ENCODE data around the gene PARVA. TPM values are rescaled to one million over a fixed set of nuclear protein-coding genes. Genes with fewer than 3 reads are reported as not detected.

PARVA gene
- total RNA-seq, 1 experiment from 2014 or later: 29.1 TPM

- H3K4me3 ChIP-seq (ENCODE audit: low read depth in 2 of 2, low read length in 2 of 2): no peak overlapping the region
- H3K9me3 ChIP-seq (ENCODE audit: control insufficient read depth, insufficient read depth, low read depth, low read length): no peaks in the 10 kb centered on the region
- DNase-seq (ENCODE audit: low read depth, low spot score) (no peak), ATAC-seq (no peak)
- ChIA-PET POLR2A (no interaction called here), CTCF (no interaction called here)
- in situ Hi-C loops (cut with HindIII; ENCODE audit: low pct_unique_long_range_greater_than_20kb, low sequenced_read_pairs) (no loop called here), intact Hi-C loops (cut with micrococcal nuclease; ENCODE audit: unreplicated experiment) (no loop called here)
- TF ChIP-seq REST (IDR thresholded peaks at IDR 0.05; ENCODE audit: insufficient read depth in 1 of 2, low read depth in 2 of 2, low read length in 1 of 2): no peak
- no TSS peak for BruUV-seq (replicated peaks)
- no peaks in the 10 kb centered on the region for H3K4me1 ChIP-seq (ENCODE audit: control insufficient read depth, insufficient read depth, low read length)
- no peaks in the 10 kb centered on the region for H3K27me3 ChIP-seq (ENCODE audit: control insufficient read depth, insufficient read depth, low read length)
- no peaks in the 10 kb centered on the region for H3K36me3 ChIP-seq (ENCODE audit: control insufficient read depth, insufficient read depth, low read length)
- H3K27ac ChIP-seq (ENCODE audit: low read length): no peak overlapping the region
Observed at GRCh38 chr11:12503039-12503484, 125.7 kb downstream of the PARVA start.

GRCh38 chr11:12503886-12504285 lies 126.5 kb downstream of the PARVA start:
- Histone ChIP-seq H3K36me3 (ENCODE audit: control insufficient read depth, insufficient read depth, low read length) (no peaks in the 10 kb centered on the region), H3K27me3 (ENCODE audit: control insufficient read depth, insufficient read depth, low read length) (no peaks in the 10 kb centered on the region), H3K9me3 (ENCODE audit: control insufficient read depth, insufficient read depth, low read depth, low read length) (no peaks in the 10 kb centered on the region), H3K4me3 (ENCODE audit: low read depth in 2 of 2, low read length in 2 of 2) (no peak overlapping the region), H3K4me1 (ENCODE audit: control insufficient read depth, insufficient read depth, low read length) (no peaks in the 10 kb centered on the region), H3K27ac (ENCODE audit: low read length) (no peak overlapping the region)
- ATAC-seq: no peak
- in situ Hi-C loops (cut with HindIII; ENCODE audit: low pct_unique_long_range_greater_than_20kb, low sequenced_read_pairs): no loop called here
- BruUV-seq (replicated peaks): no TSS peak
- no peak for DNase-seq (ENCODE audit: low read depth, low spot score)
- ChIA-PET CTCF (no interaction called here), POLR2A (no interaction called here)
- intact Hi-C loops (cut with micrococcal nuclease; ENCODE audit: unreplicated experiment): no loop called here
- TF ChIP-seq POLR2AphosphoS5 (IDR thresholded peaks at IDR 0.05; ENCODE audit: low read depth, low read length) (no peak), CTCF (IDR thresholded peaks at IDR 0.05) (no peak), REST (IDR thresholded peaks at IDR 0.05; ENCODE audit: insufficient read depth in 1 of 2, low read depth in 2 of 2, low read length in 1 of 2) (no peak), TCF7L2 (IDR thresholded peaks at IDR 0.05; ENCODE audit: low read depth, low read length) (no peak)

Data from Panc1 (cell line).